K562 (cell line): ENCODE data around the gene TM7SF3.

Source experiments
- ARID2 ChIP-seq: fragments of 450-650 bp; IDR thresholded peaks from 2 replicates; pipeline ENCODE4 v1.6.1; 2017; ENCODE audit warnings: antibody characterized with exemption, mild to moderate bottlenecking
- JUND ChIP-seq, 2 experiments: IDR thresholded peaks; 2 replicates in 1 of 2; 3 replicates in 1 of 2; pipeline ENCODE4 v1.6.1; 2011; ENCODE audit warnings: borderline replicate concordance in 2 of 2, low read depth in 2 of 2, low read length in 2 of 2, improper control_type of control experiment in 1 of 2, missing biosample characterization in 1 of 2, missing genetic modification characterization in 1 of 2, missing genetic modification reagents in 1 of 2
- POLR2A ChIP-seq: fragments of 450-650 bp; conservative IDR thresholded peaks from 2 replicates; pipeline ENCODE4 v1.6.1; 2016

GRCh38 chr12:26935636-26936378, 78.4 kb downstream of the TM7SF3 start:
- TF ChIP-seq ARID2 (no peak), JUND (IDR thresholded peaks at IDR 0.05; ENCODE audit: borderline replicate concordance, low read depth, low read length) (no peak), JUND (tag; IDR thresholded peaks at IDR 0.05; ENCODE audit: borderline replicate concordance, low read depth, low read length) (no peak), POLR2A (no peak)
